Neural progenitor cell (in vitro differentiated cells): ENCODE results near the gene LRP1. TPM values are rescaled to one million over a fixed set of nuclear protein-coding genes. Genes with fewer than 3 reads are reported as not detected.

Experiments
- DNase-seq: peaks from one replicate; pipeline ENCODE4 v3.0.0-alpha.2; 2016; ENCODE audit warnings: low spot score
- H2AFZ ChIP-seq: fragments of 200-600 bp; sonication (generic); replicated peaks from 2 replicates; pipeline ENCODE4 v1.6.1; 2016; ENCODE audit warnings: antibody characterized with exemption
- H3F3A ChIP-seq: fragments of 200-600 bp; sonication (generic); 2 replicates; pipeline ENCODE4 v1.6.1; 2016; ENCODE audit warnings: antibody characterized with exemption, low read depth
- H3K27ac ChIP-seq: fragments of 200-600 bp; sonication (generic); 2 replicates; pipeline ENCODE4 v1.5.1; 2016; ENCODE audit warnings: mild to moderate bottlenecking
- H3K27me3 ChIP-seq: fragments of 200-600 bp; sonication (generic); 2 replicates; pipeline ENCODE4 v1.6.1; 2016; ENCODE audit warnings: mild to moderate bottlenecking, moderate library complexity
- H3K36me3 ChIP-seq: fragments of 200-600 bp; sonication (generic); 2 replicates; pipeline ENCODE4 v1.5.1; 2016
- H3K4me1 ChIP-seq: fragments of 200-600 bp; sonication (generic); 2 replicates; pipeline ENCODE4 v1.6.1; 2016; ENCODE audit warnings: mixed run types
- H3K4me2 ChIP-seq: fragments of 200-600 bp; sonication (generic); 2 replicates; pipeline ENCODE4 v1.6.1; 2016
- H3K4me3 ChIP-seq: fragments of 200-600 bp; sonication (generic); 2 replicates; pipeline ENCODE4 v1.5.1; 2016
- H3K79me2 ChIP-seq: fragments of 200-600 bp; sonication (generic); 2 replicates; pipeline ENCODE4 v1.6.1; 2016; ENCODE audit warnings: low read depth
- H3K9ac ChIP-seq: fragments of 200-600 bp; sonication (generic); 2 replicates; pipeline ENCODE4 v1.6.1; 2016
- H3K9me3 ChIP-seq: fragments of 200-600 bp; sonication (generic); 2 replicates; pipeline ENCODE4 v1.5.1; 2016; ENCODE audit warnings: low read depth
- H4K20me1 ChIP-seq: fragments of 200-600 bp; sonication (generic); 2 replicates; pipeline ENCODE4 v1.6.1; 2016; ENCODE audit warnings: low read depth
- H3K27ac Mint-ChIP-seq: 3 replicates; pipeline ENCODE4 v1.8.0; 2021; ENCODE audit warnings: mixed read lengths
- H3K27me3 Mint-ChIP-seq: 2 replicates; pipeline ENCODE4 v1.8.0; 2022; ENCODE audit warnings: low read depth, mild to moderate bottlenecking, inconsistent platforms, moderate library complexity, mixed read lengths; ENCODE audit not compliant: insufficient read depth
- H3K36me3 Mint-ChIP-seq: 3 replicates; pipeline ENCODE4 v1.8.0; 2021; ENCODE audit warnings: mixed read lengths
- H3K4me1 Mint-ChIP-seq: 3 replicates; pipeline ENCODE4 v1.8.0; 2021; ENCODE audit warnings: mixed read lengths
- H3K4me3 Mint-ChIP-seq: 3 replicates; pipeline ENCODE4 v1.8.0; 2021; ENCODE audit warnings: mild to moderate bottlenecking, moderate library complexity, mixed read lengths
- H3K9me3 Mint-ChIP-seq: 3 replicates; pipeline ENCODE4 v1.8.0; 2020; ENCODE audit warnings: mixed read lengths
- CTCF ChIP-seq: fragments of 200-600 bp; sonication (generic); IDR thresholded peaks from 2 replicates; pipeline ENCODE4 v1.5.1; 2017; ENCODE audit warnings: antibody characterized with exemption, mild to moderate bottlenecking
- EZH2 ChIP-seq: fragments of 200-600 bp; sonication (generic); IDR thresholded peaks from 2 replicates; pipeline ENCODE4 v1.6.1; 2017; ENCODE audit warnings: antibody characterized with exemption, mild to moderate bottlenecking, moderate library complexity
- EZH2phosphoT487 ChIP-seq: fragments of 200-600 bp; sonication (generic); IDR thresholded peaks from 2 replicates; pipeline ENCODE4 v1.6.1; 2017; ENCODE audit warnings: antibody characterized with exemption
- total RNA-seq: library from RNA; depleted of rRNA; stranded (reverse); fragments of >200 nt; gene quantifications from 2 replicates; pipeline ENCODE4 v1.2.3, GENCODE V29; 2015; ENCODE audit warnings: low replicate concordance

The LRP1 gene
- total RNA-seq, 1 donor from 2014 or later: 13.9 TPM

GRCh38 chr12:57105011-57105753 lies 23.1 kb upstream of the LRP1 start:
- Mint-ChIP-seq H3K4me3 (no peak overlapping the region), H3K36me3 (peaks cover 4% of the 10 kb centered on the region), H3K27me3 (peaks cover 12% of the 10 kb centered on the region), H3K27ac (no peak overlapping the region), H3K4me1 (peaks cover 28% of the 10 kb centered on the region), H3K9me3 (peaks cover 2% of the 10 kb centered on the region)
- no peak overlapping the region for H3K4me2 ChIP-seq
- no peaks in the 10 kb centered on the region for H4K20me1 ChIP-seq
- no peak overlapping the region for H3K4me3 ChIP-seq
- TF ChIP-seq EZH2phosphoT487: no peak
- no peak for TF ChIP-seq CTCF
- TF ChIP-seq EZH2: no peak
- no peak for DNase-seq
- H2AFZ ChIP-seq: no peak overlapping the region
- H3K27me3 ChIP-seq: no peaks in the 10 kb centered on the region
- no peak overlapping the region for H3K27ac ChIP-seq
- peaks cover 3% of the 10 kb centered on the region for H3K79me2 ChIP-seq
- no peaks in the 10 kb centered on the region for H3K36me3 ChIP-seq
- peaks cover 1% of the 10 kb centered on the region for H3F3A ChIP-seq
- no peaks in the 10 kb centered on the region for H3K9me3 ChIP-seq
- no peak overlapping the region for H3K9ac ChIP-seq
- H3K4me1 ChIP-seq: peaks cover 9% of the 10 kb centered on the region

GRCh38 chr12:57106021-57106708 lies 22.1 kb upstream of the LRP1 start:
- Mint-ChIP-seq H3K27me3 (peaks cover 12% of the 10 kb centered on the region), H3K36me3 (peaks cover 4% of the 10 kb centered on the region), H3K4me3 (no peak overlapping the region), H3K9me3 (peaks cover 2% of the 10 kb centered on the region), H3K27ac (no peak overlapping the region), H3K4me1 (peaks cover 38% of the 10 kb centered on the region)
- Histone ChIP-seq H3K9me3 (no peaks in the 10 kb centered on the region), H4K20me1 (no peaks in the 10 kb centered on the region), H3F3A (peaks cover 11% of the 10 kb centered on the region), H3K4me2 (no peak overlapping the region), H3K36me3 (no peaks in the 10 kb centered on the region), H2AFZ (no peak overlapping the region), H3K4me3 (no peak overlapping the region), H3K27me3 (no peaks in the 10 kb centered on the region), H3K9ac (no peak overlapping the region), H3K27ac (no peak overlapping the region), H3K79me2 (peaks cover 3% of the 10 kb centered on the region), H3K4me1 (peaks cover 18% of the 10 kb centered on the region)
- no peak for DNase-seq
- TF ChIP-seq EZH2phosphoT487 (no peak), CTCF (no peak), EZH2 (no peak)

- peaks cover 20% of the 10 kb centered on the region for H3F3A ChIP-seq
- H3K4me1 ChIP-seq: peaks cover 22% of the 10 kb centered on the region
- H3K4me1 Mint-ChIP-seq: peaks cover 41% of the 10 kb centered on the region
- no peaks in the 10 kb centered on the region for H3K36me3 ChIP-seq
- H3K9ac ChIP-seq: no peak overlapping the region
- peaks cover 4% of the 10 kb centered on the region for H3K36me3 Mint-ChIP-seq
- peaks cover 3% of the 10 kb centered on the region for H3K79me2 ChIP-seq
- H3K4me2 ChIP-seq: no peak overlapping the region
- no peak overlapping the region for H3K27ac ChIP-seq
- peaks cover 2% of the 10 kb centered on the region for H3K9me3 Mint-ChIP-seq
- H3K27ac Mint-ChIP-seq: no peak overlapping the region
- H3K27me3 ChIP-seq: no peaks in the 10 kb centered on the region
- H4K20me1 ChIP-seq: no peaks in the 10 kb centered on the region
- H2AFZ ChIP-seq: no peak overlapping the region
- DNase-seq: no peak
- H3K27me3 Mint-ChIP-seq: peaks cover 12% of the 10 kb centered on the region
- TF ChIP-seq EZH2: no peak
- no peak for TF ChIP-seq EZH2phosphoT487
- no peak for TF ChIP-seq CTCF
- H3K9me3 ChIP-seq: no peaks in the 10 kb centered on the region
- H3K4me3 Mint-ChIP-seq: no peak overlapping the region
- no peak overlapping the region for H3K4me3 ChIP-seq
Measured at GRCh38 chr12:57107456-57108155, 20.7 kb upstream of the LRP1 start.
